HCT116 (cell line): ENCODE results near the gene ENO2. TPM values are rescaled to one million over a fixed set of nuclear protein-coding genes. Genes with fewer than 3 reads are reported as not detected.

Experiments used
- ATAC-seq: fragments of 200-7000 bp; cut with Tn5 transposase; 2 replicates; pipeline ENCODE4 v1.9.1; 2020; ENCODE audit warnings: mild to moderate bottlenecking, moderate library complexity
- BruUV-seq: library from RNA; stranded (reverse); fragments of 400-500 nt; replicated peaks from 2 replicates; lab custom pipeline; 2021; lab: Mats Ljungman, UMichigan
- CTCF ChIA-PET: fragments of 300-600 bp; sonication (Branson Sonifier 250); formaldehyde crosslinking; loops from one replicate; lab custom pipeline; 2021; ENCODE audit warnings: antibody characterized with exemption; lab: Charles Lee
- POLR2A ChIA-PET: fragments of 300-600, 350-600 bp; sonication (Branson Sonifier 250); formaldehyde crosslinking; loops from one replicate; lab custom pipeline; 2021; ENCODE audit warnings: antibody characterized with exemption; lab: Charles Lee
- RAD21 ChIA-PET, 2 experiments: fragments of 300-600 bp; sonication (Branson Sonifier 250); formaldehyde crosslinking; loops; one replicate each; lab custom pipeline; 2023; ENCODE audit warnings: low total read pairs in 2 of 2; ENCODE audit not compliant: uncharacterized antibody in 2 of 2, unreplicated experiment in 2 of 2, low non-redundant PET in 1 of 2; lab: Charles Lee
- DNase-seq: peaks from one replicate; pipeline ENCODE4 v3.0.0-alpha.2; 2010; ENCODE audit warnings: low read depth, low spot score
- H2AFZ ChIP-seq: fragments of 200-600 bp; shearing (Covaris generic), sonication (generic); 2 replicates; pipeline ENCODE4 v1.6.1; 2017; ENCODE audit warnings: low read depth, mixed run types, mixed read lengths, antibody characterized with exemption, low read length; ENCODE audit not compliant: poor library complexity, severe bottlenecking
- H3K27ac ChIP-seq: 2 replicates; pipeline ENCODE4 v1.5.1; 2012; ENCODE audit warnings: low read depth, low read length
- H3K27me3 ChIP-seq: fragments of 200-600 bp; sonication (generic); 2 replicates; pipeline ENCODE4 v1.6.1; 2016; ENCODE audit warnings: mixed run types, low read length, mixed read lengths; ENCODE audit not compliant: insufficient read depth
- H3K36me3 ChIP-seq, 2 experiments: fragments of 200-500 bp in 1 of 2; fragments of 200-600 bp in 1 of 2; sonication (Bioruptor generic) in 1 of 2; sonication (generic) in 1 of 2; 2 replicates each; pipeline versions ENCODE4 v1.5.1 to v1.6.1; 2014 to 2016; ENCODE audit warnings: low read length in 2 of 2, inconsistent platforms in 1 of 2, mixed read lengths in 1 of 2, mixed run types in 1 of 2; ENCODE audit not compliant: insufficient read depth in 2 of 2, control insufficient read depth in 1 of 2
- H3K4me1 ChIP-seq, 2 experiments: fragments of 200-600 bp in 1 of 2; sonication (generic) in 1 of 2; 2 replicates each; pipeline versions ENCODE4 v1.5.1 to v1.6.1; 2012 to 2017; ENCODE audit warnings: low read length in 2 of 2, inconsistent platforms in 1 of 2, mild to moderate bottlenecking in 1 of 2, mixed read lengths in 1 of 2, mixed run types in 1 of 2, moderate library complexity in 1 of 2; ENCODE audit not compliant: insufficient read depth in 2 of 2, control insufficient read depth in 1 of 2
- H3K4me2 ChIP-seq: fragments of 200-600 bp; sonication (generic); 2 replicates; pipeline ENCODE4 v1.6.1; 2017; ENCODE audit warnings: mixed run types, low read length, mixed read lengths
- H3K4me3 ChIP-seq, 2 experiments: fragments of 200-600 bp in 1 of 2; sonication (generic) in 1 of 2; replicated peaks in 1 of 2; 2 replicates each; pipeline ENCODE4 v1.5.1; 2011 to 2016; ENCODE audit warnings: low read length in 2 of 2, control low read depth in 1 of 2, low read depth in 1 of 2, mild to moderate bottlenecking in 1 of 2, mixed read lengths in 1 of 2, mixed run types in 1 of 2
- H3K79me2 ChIP-seq: fragments of 200-600 bp; sonication (generic); 2 replicates; pipeline ENCODE4 v1.6.1; 2017; ENCODE audit warnings: mild to moderate bottlenecking, mixed run types, low read length, moderate library complexity, mixed read lengths; ENCODE audit not compliant: insufficient read depth
- H3K9ac ChIP-seq: fragments of 200-600 bp; sonication (generic); 2 replicates; pipeline ENCODE4 v1.6.1; 2016; ENCODE audit warnings: low read length, mixed read lengths
- H3K9me2 ChIP-seq: fragments of 200-600 bp; sonication (generic), shearing (Covaris generic); 2 replicates; pipeline ENCODE4 v1.6.1; 2017; ENCODE audit warnings: mixed run types, mild to moderate bottlenecking, moderate library complexity; ENCODE audit not compliant: insufficient read depth
- H3K9me3 ChIP-seq, 2 experiments: fragments of 200-500 bp in 1 of 2; fragments of 200-600 bp in 1 of 2; sonication (Bioruptor generic) in 1 of 2; sonication (generic) in 1 of 2; 2 replicates each; pipeline ENCODE4 v1.6.1; 2014 to 2017; ENCODE audit warnings: low read length in 2 of 2, mixed read lengths in 2 of 2, inconsistent platforms in 1 of 2, low read depth in 1 of 2, mild to moderate bottlenecking in 1 of 2, mixed run types in 1 of 2, moderate library complexity in 1 of 2; ENCODE audit not compliant: control insufficient read depth in 1 of 2, insufficient read depth in 1 of 2
- H4K20me1 ChIP-seq: fragments of 200-600 bp; sonication (generic), shearing (Covaris generic); 2 replicates; pipeline ENCODE4 v1.6.1; 2017; ENCODE audit warnings: mixed run types, mild to moderate bottlenecking, moderate library complexity; ENCODE audit not compliant: insufficient read depth
- CBX3 ChIP-seq: IDR thresholded peaks from 2 replicates; pipeline ENCODE4 v1.6.1; 2012; ENCODE audit warnings: low read depth
- CEBPB ChIP-seq: IDR thresholded peaks from 2 replicates; pipeline ENCODE4 v1.6.1; 2012; ENCODE audit warnings: low read depth
- EGR1 ChIP-seq: IDR thresholded peaks from 2 replicates; pipeline ENCODE4 v1.6.1; 2012; ENCODE audit warnings: low read depth
- ELF1 ChIP-seq: IDR thresholded peaks from 2 replicates; pipeline ENCODE4 v1.6.1; 2012; ENCODE audit warnings: low read depth, borderline replicate concordance
- POLR2A ChIP-seq: IDR thresholded peaks from 2 replicates; pipeline ENCODE4 v1.7.0; 2011; ENCODE audit warnings: borderline replicate concordance; ENCODE audit not compliant: insufficient read depth, insufficient read length; ENCODE audit errors: extremely low read depth
- RAD21 ChIP-seq: IDR thresholded peaks from 2 replicates; pipeline ENCODE4 v1.6.1; 2012; ENCODE audit warnings: low read depth, mild to moderate bottlenecking
- SIN3A ChIP-seq: IDR thresholded peaks from 2 replicates; pipeline ENCODE4 v1.6.1; 2012; ENCODE audit warnings: low read depth
- SP1 ChIP-seq: IDR thresholded peaks from 2 replicates; pipeline ENCODE4 v1.6.1; 2012; ENCODE audit warnings: low read depth
- TCF7L2 ChIP-seq: IDR thresholded peaks from 2 replicates; pipeline ENCODE4 v1.7.0; 2011; ENCODE audit warnings: borderline replicate concordance, inconsistent platforms; ENCODE audit not compliant: insufficient read depth, insufficient read length; ENCODE audit errors: extremely low read depth
- ZFX ChIP-seq: fragments of 450-650 bp; IDR thresholded peaks from 2 replicates; pipeline ENCODE4 v1.6.1; 2017
- ZNF274 ChIP-seq: fragments of 200-500 bp; sonication (Bioruptor generic); IDR thresholded peaks from 2 replicates; pipeline ENCODE4 v1.6.1; 2014; ENCODE audit warnings: mild to moderate bottlenecking, low read depth, low read length, inconsistent platforms
- intact Hi-C: fragments of 100-400 bp; cut with micrococcal nuclease; formaldehyde crosslinking; loops from 2 replicates; pipeline ENCODE4 v1.10.0; 2022
- total RNA-seq: library from RNA; stranded (reverse); gene quantifications from one replicate; pipeline ENCODE4 v1.2.1, GENCODE V29; 2021; ENCODE audit not compliant: unreplicated experiment
- TF ChIP-seq, protein P1 (sequence below): IDR thresholded peaks from 2 replicates; pipeline ENCODE4 v1.6.1; 2012; ENCODE audit warnings: low read depth
- TF ChIP-seq, protein P2 (sequence below): IDR thresholded peaks from 2 replicates; pipeline ENCODE4 v1.6.1; 2012
- TF ChIP-seq, protein P3 (sequence below): IDR thresholded peaks from 2 replicates; pipeline ENCODE4 v1.6.1; 2011; ENCODE audit warnings: mild to moderate bottlenecking, low read length, moderate library complexity; ENCODE audit not compliant: insufficient replicate concordance; ENCODE audit errors: extremely low read depth

The ENO2 gene
- total RNA-seq, 1 experiment from 2014 or later: 117 TPM

DNA sequence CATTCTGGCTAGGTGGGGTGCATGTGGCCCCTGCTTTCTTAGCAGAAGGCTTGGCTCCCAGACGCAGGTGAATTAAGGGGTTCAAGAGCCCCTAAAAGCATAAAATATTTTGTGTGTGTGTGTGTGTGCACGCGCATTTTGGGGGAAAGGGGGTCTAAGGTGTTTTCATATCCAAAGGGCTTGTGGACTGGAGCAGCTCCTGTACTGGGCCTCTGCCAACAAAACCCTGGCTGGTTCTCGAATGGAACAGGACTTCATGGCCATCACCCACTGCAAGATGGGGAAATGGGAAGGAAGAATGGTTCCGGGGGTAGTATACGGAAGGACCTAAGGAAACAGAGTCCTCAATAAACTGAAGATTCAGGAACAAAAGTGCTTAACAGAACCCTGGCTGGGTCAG lies 9.5 kb downstream of the ENO2 start:
- intact Hi-C loops: loop anchor here (1.0 to 2.0 kb wide), 3 partner anchors 15 to 168 kb away; partner anchors contain the start of gene C1R
- ChIA-PET RAD21 (no interaction called here), POLR2A (interaction anchor here (0.6 to 3.3 kb wide), 4 partner anchors 18 to 52 kb away, joined by 3 to 23 read pairs (median 5); partner anchors contain the start of genes C12orf57, RNU7-1 and SPSB2), CTCF (interaction anchor here (3.5 kb wide), 1 partner anchor 52 kb away, joined by 30 read pairs; the partner anchor contains the start of gene SPSB2)
- no peak for DNase-seq
- no TSS peak for BruUV-seq
- H3K4me2 ChIP-seq: peak overlapping the region; percentile 89
- TF ChIP-seq POLR2A: no peak
- TF ChIP-seq, protein P1, sequence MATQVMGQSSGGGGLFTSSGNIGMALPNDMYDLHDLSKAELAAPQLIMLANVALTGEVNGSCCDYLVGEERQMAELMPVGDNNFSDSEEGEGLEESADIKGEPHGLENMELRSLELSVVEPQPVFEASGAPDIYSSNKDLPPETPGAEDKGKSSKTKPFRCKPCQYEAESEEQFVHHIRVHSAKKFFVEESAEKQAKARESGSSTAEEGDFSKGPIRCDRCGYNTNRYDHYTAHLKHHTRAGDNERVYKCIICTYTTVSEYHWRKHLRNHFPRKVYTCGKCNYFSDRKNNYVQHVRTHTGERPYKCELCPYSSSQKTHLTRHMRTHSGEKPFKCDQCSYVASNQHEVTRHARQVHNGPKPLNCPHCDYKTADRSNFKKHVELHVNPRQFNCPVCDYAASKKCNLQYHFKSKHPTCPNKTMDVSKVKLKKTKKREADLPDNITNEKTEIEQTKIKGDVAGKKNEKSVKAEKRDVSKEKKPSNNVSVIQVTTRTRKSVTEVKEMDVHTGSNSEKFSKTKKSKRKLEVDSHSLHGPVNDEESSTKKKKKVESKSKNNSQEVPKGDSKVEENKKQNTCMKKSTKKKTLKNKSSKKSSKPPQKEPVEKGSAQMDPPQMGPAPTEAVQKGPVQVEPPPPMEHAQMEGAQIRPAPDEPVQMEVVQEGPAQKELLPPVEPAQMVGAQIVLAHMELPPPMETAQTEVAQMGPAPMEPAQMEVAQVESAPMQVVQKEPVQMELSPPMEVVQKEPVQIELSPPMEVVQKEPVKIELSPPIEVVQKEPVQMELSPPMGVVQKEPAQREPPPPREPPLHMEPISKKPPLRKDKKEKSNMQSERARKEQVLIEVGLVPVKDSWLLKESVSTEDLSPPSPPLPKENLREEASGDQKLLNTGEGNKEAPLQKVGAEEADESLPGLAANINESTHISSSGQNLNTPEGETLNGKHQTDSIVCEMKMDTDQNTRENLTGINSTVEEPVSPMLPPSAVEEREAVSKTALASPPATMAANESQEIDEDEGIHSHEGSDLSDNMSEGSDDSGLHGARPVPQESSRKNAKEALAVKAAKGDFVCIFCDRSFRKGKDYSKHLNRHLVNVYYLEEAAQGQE: no peak
- TF ChIP-seq, protein P2, sequence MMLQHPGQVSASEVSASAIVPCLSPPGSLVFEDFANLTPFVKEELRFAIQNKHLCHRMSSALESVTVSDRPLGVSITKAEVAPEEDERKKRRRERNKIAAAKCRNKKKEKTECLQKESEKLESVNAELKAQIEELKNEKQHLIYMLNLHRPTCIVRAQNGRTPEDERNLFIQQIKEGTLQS: no peak
- TF ChIP-seq, protein P3, sequence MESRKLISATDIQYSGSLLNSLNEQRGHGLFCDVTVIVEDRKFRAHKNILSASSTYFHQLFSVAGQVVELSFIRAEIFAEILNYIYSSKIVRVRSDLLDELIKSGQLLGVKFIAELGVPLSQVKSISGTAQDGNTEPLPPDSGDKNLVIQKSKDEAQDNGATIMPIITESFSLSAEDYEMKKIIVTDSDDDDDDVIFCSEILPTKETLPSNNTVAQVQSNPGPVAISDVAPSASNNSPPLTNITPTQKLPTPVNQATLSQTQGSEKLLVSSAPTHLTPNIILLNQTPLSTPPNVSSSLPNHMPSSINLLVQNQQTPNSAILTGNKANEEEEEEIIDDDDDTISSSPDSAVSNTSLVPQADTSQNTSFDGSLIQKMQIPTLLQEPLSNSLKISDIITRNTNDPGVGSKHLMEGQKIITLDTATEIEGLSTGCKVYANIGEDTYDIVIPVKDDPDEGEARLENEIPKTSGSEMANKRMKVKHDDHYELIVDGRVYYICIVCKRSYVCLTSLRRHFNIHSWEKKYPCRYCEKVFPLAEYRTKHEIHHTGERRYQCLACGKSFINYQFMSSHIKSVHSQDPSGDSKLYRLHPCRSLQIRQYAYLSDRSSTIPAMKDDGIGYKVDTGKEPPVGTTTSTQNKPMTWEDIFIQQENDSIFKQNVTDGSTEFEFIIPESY: no peak
- no peak for TF ChIP-seq ELF1
- TF ChIP-seq TCF7L2: no peak
- TF ChIP-seq SIN3A: no peak
- no peak for TF ChIP-seq CBX3
- no peak for TF ChIP-seq ZNF274
- no peak for TF ChIP-seq CEBPB
- no peak for TF ChIP-seq SP1
- no peak for TF ChIP-seq RAD21
- no peak for TF ChIP-seq ZFX
- no peak for TF ChIP-seq EGR1
- H3K27me3 ChIP-seq: no peaks in the 10 kb centered on the region
- H3K79me2 ChIP-seq: peaks cover 17% of the 10 kb centered on the region
- peak overlapping the region; percentile 99 for H3K27ac ChIP-seq
- H3K9me2 ChIP-seq: no peaks in the 10 kb centered on the region
- no peaks in the 10 kb centered on the region for H3K9me3 ChIP-seq
- peak overlapping the region; percentile 96; the same call in 1 of the 2 replicates for H3K9ac ChIP-seq
- no peak overlapping the region for H2AFZ ChIP-seq
- no peaks in the 10 kb centered on the region for H4K20me1 ChIP-seq
- no peak overlapping the region for H3K4me3 ChIP-seq
- H3K36me3 ChIP-seq: peaks cover 0 to 9% of the 10 kb centered on the region in 2 experiments; a peak in 1 of 4 replicates
- ATAC-seq: no peak
- peaks cover 18 to 49% of the 10 kb centered on the region in 2 experiments for H3K4me1 ChIP-seq
